ENCODE data around the gene BICC1.

GRCh38 chr10:58555170-58555929 lies 42.7 kb downstream of the BICC1 start:
- TF ChIP-seq CTCF (optimal IDR thresholded peaks at IDR 0.05 in 1 of 3, IDR thresholded peaks at IDR 0.05 in 1 of 3, conservative IDR thresholded peaks at IDR 0.05 in 1 of 3; ENCODE audit: extremely low read depth in 1 of 3, insufficient read depth in 2 of 3, low read length in 3 of 3) (no peak), EZH2 (IDR thresholded peaks at IDR 0.05; ENCODE audit: low read length) (no peak)

All from keratinocyte (primary cell).